ENCODE data around the gene CIDEC.
A peak's percentile ranks its signal among the peaks of the same experiment; 100 is the strongest.
"Not testable (repeated sequence)": the region's sequence is repeated elsewhere in the genome, so short reads cannot be mapped to it uniquely, and the experiment has no call there.

The CIDEC gene

DNA sequence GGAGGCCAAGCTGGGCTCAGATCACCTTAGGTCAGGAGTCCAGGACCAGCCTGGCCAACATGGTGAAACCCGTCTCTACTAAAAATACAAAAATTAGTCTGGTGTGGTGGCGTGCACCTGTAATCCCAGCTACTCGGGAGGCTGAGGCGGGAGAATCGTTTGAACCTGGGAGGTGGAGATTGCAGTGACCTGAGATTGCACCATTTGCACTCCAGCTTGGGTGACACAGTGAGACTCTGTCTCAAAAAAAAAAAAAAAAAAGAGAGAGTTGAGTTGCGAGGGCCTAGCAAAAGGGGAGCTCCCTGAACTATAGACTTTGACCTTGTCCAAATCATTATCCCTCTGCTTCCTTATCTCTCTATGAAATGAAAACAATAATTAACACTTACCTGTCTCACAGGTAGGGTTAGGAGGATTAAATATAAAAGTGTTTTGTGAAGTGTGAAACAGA lies 20.9 kb upstream of the CIDEC start:
- not testable (repeated sequence) for DNase-seq

DNA sequence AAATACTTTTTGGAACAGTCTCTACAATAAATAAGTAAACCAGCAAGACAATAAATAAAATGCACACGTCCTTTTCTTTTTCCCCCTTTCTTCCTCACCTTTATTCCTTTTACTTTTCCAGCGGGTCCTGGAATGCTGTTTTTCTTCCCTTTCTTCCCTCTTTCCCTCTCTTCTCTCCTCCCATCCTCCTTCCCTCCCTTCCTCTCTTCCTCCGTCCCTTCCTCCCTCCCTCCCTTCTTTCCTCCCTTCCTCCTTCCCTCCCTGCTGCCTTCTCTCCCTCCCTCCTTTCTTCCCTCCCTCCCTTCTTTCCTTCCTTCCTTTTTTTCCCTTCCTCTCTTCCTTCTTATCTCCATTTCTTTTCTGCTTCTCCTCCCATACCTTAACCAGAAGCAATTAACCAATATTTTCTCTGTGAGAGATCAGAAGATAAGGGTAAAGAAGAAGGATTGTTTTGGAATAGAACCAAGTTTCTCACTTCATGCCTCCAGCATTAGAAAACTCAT lies 19.3 kb upstream of the CIDEC start:
- DNase-seq, result no peak

- DNase-seq, result no peak
These were observed 18.6 kb upstream of the CIDEC start for GRCh38 chr3:9898467-9899241.

GRCh38 chr3:9897408-9898372 lies 17.6 kb upstream of the CIDEC start:
- DNase-seq, result no peak

- DNase-seq, result not testable (repeated sequence)
These were observed 16.8 kb upstream of the CIDEC start for GRCh38 chr3:9896755-9897407.

GRCh38 chr3:9895715-9896114 lies 15.7 kb upstream of the CIDEC start:
- DNase-seq, result not testable (repeated sequence)

DNA sequence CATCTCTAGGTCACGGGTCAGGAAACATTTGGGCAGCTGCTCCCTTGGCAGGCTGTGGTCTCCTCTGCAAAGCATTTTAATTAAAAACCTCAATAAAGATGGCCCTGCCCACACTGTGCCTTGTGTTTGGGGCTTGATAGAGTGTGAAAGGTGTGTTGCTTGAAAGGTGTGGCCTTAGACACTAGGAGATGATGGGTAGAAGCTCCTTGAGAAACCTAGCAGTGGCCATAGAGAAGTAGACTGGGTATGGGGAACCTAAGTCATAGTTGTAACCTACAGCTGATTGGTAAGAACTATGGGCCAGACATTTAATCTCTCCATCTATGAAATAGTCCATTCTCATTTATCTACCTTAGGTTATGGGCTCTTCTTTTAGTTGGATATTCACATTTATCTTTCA lies 13.7 kb upstream of the CIDEC start:
- no peak for DNase-seq

- no peak for DNase-seq
These were observed 11.1 kb upstream of the CIDEC start for GRCh38 chr3:9891072-9891622.

- DNase-seq, result peak; percentile 61
These were observed 10.4 kb upstream of the CIDEC start, which contains the start of gene JAGN1 for GRCh38 chr3:9890249-9891071. Gene JAGN1, plus strand, starts transcription at chr3:9890610. Its CDS starts 113 bp downstream, at chr3:9890723.

DNA sequence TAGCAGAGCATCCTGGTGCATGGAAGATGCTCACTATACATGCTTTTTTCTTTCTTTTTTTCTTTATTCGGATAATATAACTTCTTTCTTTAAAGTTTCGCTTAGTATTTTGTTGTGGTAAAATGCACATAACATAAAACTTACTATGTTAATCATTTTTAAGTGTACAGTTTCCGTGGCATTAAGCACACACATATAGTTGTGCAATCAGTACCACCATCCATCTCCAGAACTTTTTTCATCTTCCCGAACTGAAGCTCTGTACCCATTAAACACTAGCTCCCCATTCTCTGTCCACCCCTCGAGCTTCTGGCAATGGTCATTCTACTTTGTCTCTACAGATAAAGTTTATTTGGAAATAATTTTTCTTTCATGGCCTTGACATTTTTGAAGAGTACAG lies 9.4 kb upstream of the CIDEC start:
- no peak for DNase-seq

DNA sequence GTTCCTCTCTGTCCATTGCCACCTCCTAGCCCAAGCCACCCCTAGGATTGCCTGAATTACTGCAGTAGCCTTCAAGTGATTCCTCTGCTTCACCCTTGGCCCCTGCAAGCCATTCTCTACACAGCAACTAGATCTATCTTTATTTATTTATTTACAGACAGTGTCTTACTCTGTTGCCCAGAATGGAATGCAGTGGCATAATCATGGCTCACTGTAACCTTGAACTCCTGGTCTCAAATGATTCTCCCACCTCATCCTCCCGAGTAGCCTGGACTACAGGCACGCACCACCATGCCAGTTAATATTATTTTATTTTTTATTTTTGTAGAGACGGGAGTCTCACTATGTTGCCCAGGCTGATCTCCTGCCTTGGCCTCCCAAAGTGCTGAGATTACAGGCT lies 8.5 kb upstream of the CIDEC start:
- no peak for DNase-seq

DNA sequence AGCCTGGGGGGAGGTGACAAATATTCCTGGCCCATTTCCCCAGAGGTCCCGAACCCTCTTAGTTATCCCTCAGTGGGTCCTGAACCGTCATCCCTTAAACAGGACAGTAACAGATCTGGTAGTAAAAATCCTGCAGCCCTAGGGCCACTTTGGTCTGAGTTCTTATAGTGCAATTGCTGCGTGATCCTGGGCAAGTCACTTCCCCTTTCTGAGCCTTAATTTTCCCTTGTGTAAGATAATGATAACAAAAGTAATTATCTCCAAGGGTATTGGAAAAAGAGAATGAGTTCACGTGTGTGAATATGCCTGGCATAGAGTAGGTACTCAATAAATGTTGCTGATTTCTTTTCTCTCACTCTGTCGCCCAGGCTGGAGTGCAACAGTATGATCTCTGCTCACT lies 7.4 kb upstream of the CIDEC start:
- DNase-seq, result no peak

DNA sequence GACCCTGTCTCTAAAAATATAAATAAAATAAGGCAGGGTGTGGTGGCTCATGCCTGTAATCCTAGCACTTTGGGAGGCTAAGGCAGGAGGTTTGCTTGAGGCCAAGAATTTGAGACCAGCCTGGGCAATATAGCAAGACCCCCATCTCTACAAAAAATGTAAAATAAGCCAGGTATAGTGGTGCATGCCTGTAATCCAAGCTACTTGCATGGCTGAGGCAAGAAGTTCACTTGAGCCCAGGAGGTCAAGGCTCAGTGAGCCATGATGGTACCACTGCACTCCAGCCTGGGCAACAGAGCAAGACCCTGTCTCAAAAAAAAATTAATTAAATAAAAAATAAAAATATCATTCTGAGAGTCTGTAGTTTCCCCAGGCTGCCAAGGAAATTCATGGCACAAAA lies 6.3 kb upstream of the CIDEC start:
- no peak for DNase-seq

DNA sequence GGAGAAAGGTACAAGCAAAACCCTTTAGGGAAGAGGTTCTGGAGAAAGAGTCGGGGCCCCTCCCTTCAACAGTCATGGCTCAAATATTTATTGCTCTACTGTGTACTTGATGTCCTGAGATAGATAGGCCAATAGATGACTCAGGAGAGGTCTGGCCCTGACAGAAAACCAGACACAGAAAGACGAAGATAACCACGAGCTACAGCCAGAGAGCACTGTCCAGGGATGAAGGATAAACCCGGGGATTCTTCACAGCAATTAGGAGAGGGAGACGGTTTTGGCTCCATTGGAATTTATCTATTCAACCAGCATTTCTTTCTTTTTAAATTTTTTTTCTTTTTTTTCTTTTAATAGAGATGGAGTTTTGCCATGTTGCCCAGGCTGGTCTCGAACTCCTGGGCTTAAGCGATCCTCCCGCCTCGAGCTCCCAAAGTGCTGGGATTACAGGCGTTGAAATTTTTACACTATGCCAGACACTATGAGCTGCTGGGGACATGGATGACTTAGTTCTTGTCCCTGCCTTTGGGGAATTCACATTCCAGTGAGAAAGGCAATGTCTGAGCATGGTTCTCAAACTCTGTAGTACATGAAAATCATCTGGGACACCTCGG lies 4.6 kb upstream of the CIDEC start:
- DNase-seq, result no peak

- DNase-seq, result no peak
These were observed 3.9 kb upstream of the CIDEC start for GRCh38 chr3:9883706-9884554.

DNA sequence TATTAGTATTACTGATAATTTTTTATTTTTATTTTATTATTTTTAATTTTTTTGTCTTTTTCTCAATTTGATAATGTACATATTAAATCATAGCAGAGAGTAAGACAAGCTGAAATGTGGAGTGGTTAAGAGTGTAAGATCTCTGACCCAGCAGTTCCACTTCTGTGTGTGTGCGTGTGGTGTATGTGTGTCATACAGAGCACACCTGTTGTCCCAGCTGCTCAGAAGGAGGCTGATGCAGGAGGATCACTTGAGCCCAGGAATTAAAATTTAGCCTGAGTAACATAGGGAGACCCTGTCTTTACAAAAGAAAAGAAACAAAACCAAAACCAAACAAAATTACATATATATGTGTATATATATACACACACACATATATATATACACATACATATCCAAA lies 1.4 kb upstream of the CIDEC start:
- DNase-seq, result no peak

- DNase-seq, result no peak
These were observed 1.4 kb downstream of the CIDEC start for GRCh38 chr3:9878700-9879099.

GRCh38 chr3:9876991-9877390 lies 3.1 kb downstream of the CIDEC start:
- no peak for DNase-seq

DNA sequence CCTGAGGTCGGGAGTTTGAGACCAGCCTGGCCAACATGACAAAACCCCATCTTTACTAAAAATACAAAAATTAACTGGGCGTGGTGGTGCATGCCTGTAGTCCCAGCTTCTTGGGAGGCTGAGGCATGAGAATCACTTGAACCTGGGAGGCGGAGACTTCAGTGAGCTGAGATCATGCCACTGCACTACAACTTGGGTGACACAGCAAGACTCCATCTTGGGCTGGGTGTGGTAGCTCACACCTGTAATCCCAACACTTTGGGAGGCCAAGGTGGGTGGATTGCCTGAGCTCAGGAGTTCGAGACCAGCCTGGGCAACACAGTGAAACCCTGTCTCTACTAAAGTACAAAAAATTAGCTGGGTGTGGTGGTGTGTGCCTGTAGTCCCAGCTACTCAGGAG lies 3.8 kb downstream of the CIDEC start:
- DNase-seq, result not testable (repeated sequence)

GRCh38 chr3:9875448-9875847 lies 4.6 kb downstream of the CIDEC start:
- DNase-seq, result peak; percentile 21
